Measurements from ENCODE around the gene ENPP7.

The ENPP7 gene

GRCh38 chr17:79730769-79731483 is at the start of gene ENPP7:
ENPP7 (plus strand) TSS chr17:79730943; CDS start chr17:79731140, 197 bp downstream.
- no peak for DNase-seq

- DNase-seq = no peak
These were observed 49.6 kb upstream of the ENPP7 start for GRCh38 chr17:79681101-79681621.

- DNase-seq = no peak
These were observed 49.0 kb upstream of the ENPP7 start for GRCh38 chr17:79681628-79682261.

GRCh38 chr17:79683365-79683764 is 47.4 kb upstream of the ENPP7 start:
- no peak for DNase-seq

GRCh38 chr17:79684132-79684985 is 46.4 kb upstream of the ENPP7 start:
- DNase-seq = no peak

GRCh38 chr17:79685121-79685520 is 45.6 kb upstream of the ENPP7 start:
- no peak for DNase-seq

GRCh38 chr17:79686476-79686875 is 44.3 kb upstream of the ENPP7 start:
- DNase-seq = no peak

GRCh38 chr17:79690466-79690865 is 40.3 kb upstream of the ENPP7 start:
- DNase-seq = no peak

GRCh38 chr17:79690988-79691836 is 39.5 kb upstream of the ENPP7 start:
- DNase-seq = no peak

GRCh38 chr17:79691931-79692330 is 38.8 kb upstream of the ENPP7 start:
- DNase-seq = peak in 32 of 56 donors; percentile 6 to 77 (median 41)

- DNase-seq = no peak
These were observed 37.3 kb upstream of the ENPP7 start for GRCh38 chr17:79693419-79693818.

GRCh38 chr17:79695293-79695790 is 35.4 kb upstream of the ENPP7 start:
- DNase-seq = no peak

- no peak for DNase-seq
These were observed 34.7 kb upstream of the ENPP7 start for GRCh38 chr17:79695797-79696609.

GRCh38 chr17:79696610-79696982 is 34.1 kb upstream of the ENPP7 start:
- no peak for DNase-seq

GRCh38 chr17:79698146-79698846 is 32.4 kb upstream of the ENPP7 start:
- no peak for DNase-seq

GRCh38 chr17:79699386-79700036 is 31.2 kb upstream of the ENPP7 start:
- DNase-seq = peak in 2 of 56 donors; percentile 22 to 50

- no peak for DNase-seq
These were observed 30.2 kb upstream of the ENPP7 start for GRCh38 chr17:79700592-79700991.

- no peak for DNase-seq
These were observed 28.7 kb upstream of the ENPP7 start for GRCh38 chr17:79702034-79702433.
